Astrocyte (in vitro differentiated cells and primary cell): ENCODE results near the gene ABCA7. TPM values are rescaled to one million over a fixed set of nuclear protein-coding genes. Genes with fewer than 3 reads are reported as not detected.

Experiments used
- DNase-seq: peaks from one replicate; pipeline ENCODE4 v3.0.0-alpha.2; 2010; ENCODE audit warnings: low read depth
- FAIRE-seq: peaks from 2 replicates; lab custom pipeline; 2011; peaks lifted over from hg19 to GRCh38; lab: Jason Lieb, UNC
- H2AFZ ChIP-seq: 2 replicates; pipeline ENCODE4 v1.6.0; 2012; ENCODE audit warnings: low read depth, low read length, inconsistent platforms
- H3K27ac ChIP-seq: 2 replicates; pipeline ENCODE4 v1.5.1; 2011; ENCODE audit warnings: low read depth, low read length, inconsistent platforms
- H3K27me3 ChIP-seq: 2 replicates; pipeline ENCODE4 v1.6.0; 2011; ENCODE audit warnings: low read length, inconsistent platforms; ENCODE audit not compliant: insufficient read depth
- H3K36me3 ChIP-seq: 2 replicates; pipeline ENCODE4 v1.5.1; 2011; ENCODE audit warnings: low read length, inconsistent platforms; ENCODE audit not compliant: insufficient read depth
- H3K4me1 ChIP-seq: 2 replicates; pipeline ENCODE4 v1.5.1; 2011; ENCODE audit warnings: low read length, inconsistent platforms; ENCODE audit not compliant: insufficient read depth
- H3K4me2 ChIP-seq: 2 replicates; pipeline ENCODE4 v1.6.0; 2012; ENCODE audit warnings: low read length, inconsistent platforms
- H3K4me3 ChIP-seq: 2 replicates; pipeline ENCODE4 v1.5.1; 2011; ENCODE audit warnings: low read depth, mild to moderate bottlenecking, low read length, inconsistent platforms; ENCODE audit not compliant: insufficient read depth
- H3K79me2 ChIP-seq: 2 replicates; pipeline ENCODE4 v1.6.0; 2012; ENCODE audit warnings: mild to moderate bottlenecking, low read length, inconsistent platforms; ENCODE audit not compliant: insufficient read depth
- H3K9ac ChIP-seq: 2 replicates; pipeline ENCODE4 v1.6.0; 2012; ENCODE audit warnings: mild to moderate bottlenecking, low read length, inconsistent platforms
- H3K9me3 ChIP-seq: 2 replicates; pipeline ENCODE4 v1.5.1; 2012; ENCODE audit warnings: low read depth, mild to moderate bottlenecking, low read length, inconsistent platforms; ENCODE audit not compliant: insufficient read depth
- H4K20me1 ChIP-seq: 2 replicates; pipeline ENCODE4 v1.6.0; 2012; ENCODE audit warnings: low read length, inconsistent platforms; ENCODE audit not compliant: insufficient read depth
- H3K27ac Mint-ChIP-seq: one replicate; pipeline ENCODE4 v1.8.0; 2021; ENCODE audit warnings: mild to moderate bottlenecking, mixed read lengths; ENCODE audit not compliant: unreplicated experiment
- H3K27me3 Mint-ChIP-seq: one replicate; pipeline ENCODE4 v1.8.0; 2021; ENCODE audit warnings: low read depth, mixed read lengths; ENCODE audit not compliant: unreplicated experiment
- H3K36me3 Mint-ChIP-seq: one replicate; pipeline ENCODE4 v1.8.0; 2021; ENCODE audit warnings: low read depth, mixed read lengths; ENCODE audit not compliant: unreplicated experiment
- H3K4me1 Mint-ChIP-seq: one replicate; pipeline ENCODE4 v1.8.0; 2021; ENCODE audit warnings: low read depth, mixed read lengths; ENCODE audit not compliant: unreplicated experiment
- H3K4me3 Mint-ChIP-seq: one replicate; pipeline ENCODE4 v1.8.0; 2021; ENCODE audit warnings: mild to moderate bottlenecking, moderate library complexity, mixed read lengths; ENCODE audit not compliant: unreplicated experiment
- H3K9me3 Mint-ChIP-seq: one replicate; pipeline ENCODE4 v1.8.0; 2021; ENCODE audit warnings: mild to moderate bottlenecking, mixed read lengths; ENCODE audit not compliant: unreplicated experiment
- CTCF ChIP-seq: IDR thresholded peaks from 2 replicates; pipeline ENCODE4 v1.5.1; 2011; ENCODE audit warnings: low read depth, mild to moderate bottlenecking, inconsistent platforms, low read length, moderate library complexity; ENCODE audit not compliant: insufficient read depth
- EZH2 ChIP-seq: IDR thresholded peaks from 2 replicates; pipeline ENCODE4 v1.6.1; 2012; ENCODE audit warnings: mild to moderate bottlenecking, low read length, inconsistent platforms; ENCODE audit not compliant: insufficient read depth
- total RNA-seq: library from RNA; stranded (reverse); gene quantifications from 2 replicates; pipeline ENCODE4 v1.2.1, GENCODE V29; 2021

Gene ABCA7
- total RNA-seq, 1 donor from 2014 or later = 18.4 TPM

- Histone ChIP-seq H3K4me2 (no peak overlapping the region), H3K9ac (no peak overlapping the region), H3K27ac (no peak overlapping the region), H3K79me2 (no peaks in the 10 kb centered on the region), H3K9me3 (peaks cover 28% of the 10 kb centered on the region), H3K4me1 (no peaks in the 10 kb centered on the region), H4K20me1 (no peaks in the 10 kb centered on the region), H3K36me3 (no peaks in the 10 kb centered on the region), H3K4me3 (no peak overlapping the region), H2AFZ (no peak overlapping the region), H3K27me3 (no peaks in the 10 kb centered on the region)
- DNase-seq (no peak), FAIRE-seq (no peak)
- TF ChIP-seq EZH2 (no peak), CTCF (no peak)
- Mint-ChIP-seq H3K36me3 (peaks cover 22% of the 10 kb centered on the region), H3K27me3 (no peaks in the 10 kb centered on the region), H3K9me3 (no peaks in the 10 kb centered on the region), H3K27ac (no peak overlapping the region), H3K4me1 (no peaks in the 10 kb centered on the region), H3K4me3 (no peak overlapping the region)
Observed at GRCh38 chr19:1055028-1055425, 15.1 kb downstream of the ABCA7 start.

- no peak overlapping the region for H3K4me3 Mint-ChIP-seq
- no peaks in the 10 kb centered on the region for H4K20me1 ChIP-seq
- H3K27me3 ChIP-seq = no peaks in the 10 kb centered on the region
- no peaks in the 10 kb centered on the region for H3K79me2 ChIP-seq
- H3K36me3 ChIP-seq = no peaks in the 10 kb centered on the region
- H3K9me3 ChIP-seq = peaks cover 28% of the 10 kb centered on the region
- H2AFZ ChIP-seq = no peak overlapping the region
- H3K4me3 ChIP-seq = no peak overlapping the region
- no peak overlapping the region for H3K27ac ChIP-seq
- no peak for DNase-seq
- H3K27me3 Mint-ChIP-seq = no peaks in the 10 kb centered on the region
- no peak overlapping the region for H3K4me2 ChIP-seq
- H3K4me1 Mint-ChIP-seq = no peaks in the 10 kb centered on the region
- H3K9ac ChIP-seq = no peak overlapping the region
- no peaks in the 10 kb centered on the region for H3K9me3 Mint-ChIP-seq
- peaks cover 22% of the 10 kb centered on the region for H3K36me3 Mint-ChIP-seq
- no peak for FAIRE-seq
- TF ChIP-seq CTCF = no peak
- no peak for TF ChIP-seq EZH2
- H3K4me1 ChIP-seq = no peaks in the 10 kb centered on the region
- H3K27ac Mint-ChIP-seq = no peak overlapping the region
Observed at GRCh38 chr19:1055886-1056620, 16.1 kb downstream of the ABCA7 start.

- FAIRE-seq (peak; percentile 32), DNase-seq (peak; percentile 67)
- no peak overlapping the region for H3K27ac Mint-ChIP-seq
- no peak overlapping the region for H3K4me3 ChIP-seq
- TF ChIP-seq EZH2 (no peak), CTCF (no peak)
- peaks cover 28% of the 10 kb centered on the region for H3K9me3 ChIP-seq
- no peaks in the 10 kb centered on the region for H3K4me1 ChIP-seq
- H3K27me3 Mint-ChIP-seq = no peaks in the 10 kb centered on the region
- no peaks in the 10 kb centered on the region for H3K27me3 ChIP-seq
- no peak overlapping the region for H2AFZ ChIP-seq
- no peak overlapping the region for H3K9ac ChIP-seq
- no peaks in the 10 kb centered on the region for H3K9me3 Mint-ChIP-seq
- H3K4me2 ChIP-seq = no peak overlapping the region
- no peaks in the 10 kb centered on the region for H3K36me3 ChIP-seq
- H3K4me1 Mint-ChIP-seq = no peaks in the 10 kb centered on the region
- no peaks in the 10 kb centered on the region for H3K79me2 ChIP-seq
- H3K4me3 Mint-ChIP-seq = no peak overlapping the region
- H3K36me3 Mint-ChIP-seq = peaks cover 18% of the 10 kb centered on the region
- H4K20me1 ChIP-seq = no peaks in the 10 kb centered on the region
- no peak overlapping the region for H3K27ac ChIP-seq
Observed at GRCh38 chr19:1057176-1057855, 17.4 kb downstream of the ABCA7 start.
